Peyer's patch (tissue), 4 donors: Measurements from ENCODE around the gene ACP2. TPM values are rescaled to one million over a fixed set of nuclear protein-coding genes. Genes with fewer than 3 reads are reported as not detected.

ENCODE experiments used
- DNase-seq, 3 donors: peaks; one replicate each; pipeline ENCODE4 v3.0.0-alpha.2; 2017 to 2019
- H3K27ac ChIP-seq, 4 donors: fragments of 200-600 bp; sonication (generic); one replicate each; pipeline ENCODE4 v1.5.1; 2016 to 2019
- H3K27me3 ChIP-seq, 2 donors: fragments of 200-600 bp; sonication (generic); one replicate each; pipeline ENCODE4 v1.5.1; 2019
- H3K36me3 ChIP-seq, 3 donors: fragments of 200-600 bp; sonication (generic); one replicate each; pipeline ENCODE4 v1.5.1; 2016 to 2019
- H3K4me1 ChIP-seq, 4 donors: fragments of 200-600 bp; sonication (generic); one replicate each; pipeline ENCODE4 v1.5.1; 2016 to 2019
- H3K4me3 ChIP-seq, 4 donors: fragments of 200-600 bp; sonication (generic); 1 replicate in 3 of 4; 2 replicates in 1 of 4; pipeline ENCODE4 v1.5.1; 2016 to 2019; ENCODE audit warnings: mild to moderate bottlenecking in 1 of 4
- H3K9me3 ChIP-seq, 4 donors: fragments of 200-600 bp; sonication (generic); one replicate each; pipeline ENCODE4 v1.5.1; 2016 to 2019; ENCODE audit warnings: mild to moderate bottlenecking in 1 of 4
- CTCF ChIP-seq, 6 experiments: fragments of 450-650 bp in 4 of 6; fragments of 200-600 bp in 2 of 6; sonication (generic) in 1 of 6; IDR thresholded peaks; one replicate each; pipeline ENCODE4 v1.5.1; 2017 to 2019; ENCODE audit warnings: antibody characterized with exemption in 6 of 6, mild to moderate bottlenecking in 3 of 6, moderate library complexity in 1 of 6
- POLR2A ChIP-seq, 2 donors: fragments of 450-650 bp; IDR thresholded peaks; one replicate each; pipeline ENCODE4 v1.5.1; 2017; ENCODE audit warnings: antibody characterized with exemption in 2 of 2, mild to moderate bottlenecking in 2 of 2, moderate library complexity in 2 of 2
- total RNA-seq, 4 donors: library from RNA; depleted of rRNA; stranded (reverse); fragments of >200 nt; gene quantifications; one replicate each; pipeline ENCODE4 v1.1.0, GENCODE V29; 2016

The ACP2 gene
- total RNA-seq, 4 donors from 2014 or later: 30.5 to 131 (median 112) TPM

DNA sequence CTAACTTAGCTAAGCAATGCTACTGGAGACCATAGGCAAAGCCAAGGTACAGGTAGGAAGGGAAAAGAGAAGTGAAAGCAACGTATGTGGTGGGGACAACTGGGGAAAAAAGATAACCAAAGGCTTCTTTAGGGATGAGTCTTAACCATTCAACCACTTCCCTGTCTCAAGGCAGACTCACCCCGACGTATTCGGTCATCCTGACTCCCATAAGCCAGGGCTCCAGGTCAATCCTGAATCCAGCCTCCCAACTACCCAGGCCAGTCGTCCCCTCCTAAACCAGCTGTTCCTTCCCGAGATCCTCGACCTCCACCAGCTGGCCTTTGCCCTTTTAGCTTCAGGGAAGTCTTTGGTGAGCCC, 330 bp downstream of the ACP2 start:
- peaks cover 0 to 25% (median 6%) of the 10 kb centered on the region in 4 donors for H3K4me1 ChIP-seq
- TF ChIP-seq POLR2A (IDR thresholded peaks at IDR 0.05) (no peak), CTCF (IDR thresholded peaks at IDR 0.05) (no peak)
- H3K36me3 ChIP-seq: peaks cover 0 to 34% (median 0%) of the 10 kb centered on the region in 3 donors
- H3K9me3 ChIP-seq: no peaks in the 10 kb centered on the region
- peak overlapping the region; percentile 70 to 84 (median 82) for H3K27ac ChIP-seq
- no peak for DNase-seq
- H3K27me3 ChIP-seq: no peaks in the 10 kb centered on the region
- peak overlapping the region; percentile 68 to 86 (median 80) for H3K4me3 ChIP-seq

GRCh38 chr11:47247502-47247901, 1.1 kb downstream of the ACP2 start:
- no peaks in the 10 kb centered on the region for H3K9me3 ChIP-seq
- H3K36me3 ChIP-seq: peaks cover 0 to 42% (median 0%) of the 10 kb centered on the region in 3 donors
- no peak overlapping the region for H3K27ac ChIP-seq
- no peak for DNase-seq
- peak overlapping the region in 3 of 4 donors; percentile 78 to 86 (median 83) for H3K4me3 ChIP-seq
- H3K27me3 ChIP-seq: no peaks in the 10 kb centered on the region
- H3K4me1 ChIP-seq: peaks cover 0 to 21% (median 6%) of the 10 kb centered on the region in 4 donors
- TF ChIP-seq POLR2A (IDR thresholded peaks at IDR 0.05) (no peak), CTCF (IDR thresholded peaks at IDR 0.05) (no peak)

DNA sequence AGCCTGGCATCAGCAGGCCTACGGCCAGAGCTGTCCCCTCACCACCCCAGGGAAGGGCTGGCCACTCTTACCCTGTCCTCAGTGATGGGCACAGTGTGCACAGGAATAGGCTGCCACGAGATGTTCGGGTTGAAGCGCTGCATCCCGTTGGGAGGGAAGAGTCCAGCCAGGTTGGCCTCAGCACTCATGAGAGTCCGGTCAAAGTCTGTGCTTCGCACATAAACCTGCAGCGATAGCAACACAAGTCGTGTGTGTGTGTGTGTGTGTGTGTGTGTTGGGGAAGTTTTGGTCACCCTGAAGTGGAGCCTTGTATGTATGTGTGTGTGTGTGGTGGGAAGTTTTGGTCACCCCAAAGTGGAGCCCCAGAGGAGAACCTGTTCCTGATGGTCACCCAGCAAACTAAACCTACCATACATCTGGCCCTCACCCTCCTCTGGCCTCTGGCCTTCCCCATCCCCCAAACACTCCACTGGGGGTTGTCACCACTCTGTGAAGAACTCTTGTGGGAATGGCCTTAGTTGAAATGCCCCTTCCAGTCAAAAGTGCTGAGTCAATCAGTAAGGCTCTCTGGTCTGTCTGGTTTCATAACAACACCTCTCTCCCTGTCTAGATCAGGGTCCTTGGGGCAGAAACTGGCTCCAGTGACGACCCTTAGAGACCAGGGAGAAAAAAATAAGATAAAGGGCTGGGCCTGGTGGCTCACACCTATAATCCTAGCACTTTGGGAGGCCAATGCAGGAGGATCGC, 2.8 kb downstream of the ACP2 start:
- no peak for DNase-seq
- H3K27ac ChIP-seq: peak overlapping the region in 1 of 4 donors; percentile 27
- H3K36me3 ChIP-seq: peaks cover 0 to 59% (median 0%) of the 10 kb centered on the region in 3 donors
- TF ChIP-seq POLR2A (IDR thresholded peaks at IDR 0.05) (no peak), CTCF (IDR thresholded peaks at IDR 0.05) (no peak)
- peaks cover 0 to 21% (median 6%) of the 10 kb centered on the region in 4 donors for H3K4me1 ChIP-seq
- H3K9me3 ChIP-seq: no peaks in the 10 kb centered on the region
- H3K4me3 ChIP-seq: no peak overlapping the region
- H3K27me3 ChIP-seq: no peaks in the 10 kb centered on the region

GRCh38 chr11:47244448-47245350, 3.9 kb downstream of the ACP2 start:
- Histone ChIP-seq H3K36me3 (peaks cover 0 to 70% (median 0%) of the 10 kb centered on the region in 3 donors), H3K4me1 (peaks cover 0 to 18% (median 6%) of the 10 kb centered on the region in 4 donors), H3K9me3 (no peaks in the 10 kb centered on the region), H3K27ac (peak overlapping the region in 1 of 4 donors; percentile 27), H3K4me3 (no peak overlapping the region), H3K27me3 (no peaks in the 10 kb centered on the region)
- no peak for DNase-seq
- TF ChIP-seq CTCF (IDR thresholded peaks at IDR 0.05) (no peak), POLR2A (IDR thresholded peaks at IDR 0.05) (no peak)

DNA sequence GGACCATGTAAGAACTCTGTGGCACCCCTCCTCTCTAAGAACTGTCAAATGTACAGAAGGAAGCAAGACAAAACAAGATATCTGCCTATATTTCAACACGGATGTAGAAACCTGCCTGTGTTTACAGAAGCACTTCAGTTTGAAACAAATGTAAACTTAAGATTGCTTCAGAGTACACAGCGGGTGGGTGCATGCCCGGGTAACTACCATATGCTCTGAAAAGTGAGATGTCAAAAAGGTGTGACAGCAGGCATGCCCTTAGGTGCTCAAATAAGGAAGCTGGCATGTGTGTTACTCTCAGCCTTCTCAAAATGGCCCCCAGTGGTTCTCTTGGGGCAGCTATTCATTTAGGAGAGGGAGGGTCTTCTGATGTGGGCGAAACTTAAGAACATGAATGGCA, 5.2 kb downstream of the ACP2 start:
- DNase-seq: no peak
- Histone ChIP-seq H3K27ac (no peak overlapping the region), H3K36me3 (peaks cover 0 to 82% (median 0%) of the 10 kb centered on the region in 3 donors), H3K4me3 (no peak overlapping the region), H3K9me3 (no peaks in the 10 kb centered on the region), H3K27me3 (no peaks in the 10 kb centered on the region), H3K4me1 (peaks cover 0 to 13% (median 3%) of the 10 kb centered on the region in 4 donors)
- TF ChIP-seq CTCF (IDR thresholded peaks at IDR 0.05): no peak
- TF ChIP-seq POLR2A (IDR thresholded peaks at IDR 0.05): no peak
